GM23338 (cell line): ENCODE data around the gene DCAF4L1. TPM values are rescaled to one million over a fixed set of nuclear protein-coding genes. Genes with fewer than 3 reads are reported as not detected.

Experiments used
- CREB1 ChIP-seq: fragments of 250-450 bp; sonication (Bioruptor Pico); IDR thresholded peaks from 2 replicates; pipeline ENCODE4 v1.5.0; 2020; ENCODE audit warnings: low read depth, mild to moderate bottlenecking, moderate library complexity
- EZH2 ChIP-seq: fragments of 200-600 bp; sonication (generic); IDR thresholded peaks from one replicate; pipeline ENCODE4 v1.8.0; 2017; ENCODE audit warnings: antibody characterized with exemption, mild to moderate bottlenecking, low read depth; ENCODE audit not compliant: unreplicated experiment
- EZH2phosphoT487 ChIP-seq: fragments of 200-600 bp; sonication (generic); IDR thresholded peaks from one replicate; pipeline ENCODE4 v1.8.1; 2018; ENCODE audit warnings: antibody characterized with exemption; ENCODE audit not compliant: unreplicated experiment
- JUNB ChIP-seq: IDR thresholded peaks from one replicate; pipeline ENCODE4 v1.6.1; 2016; ENCODE audit warnings: antibody characterized with exemption; ENCODE audit not compliant: unreplicated experiment
- NANOG ChIP-seq: IDR thresholded peaks from 2 replicates; pipeline ENCODE4 v1.6.1; 2016; ENCODE audit warnings: antibody characterized with exemption, borderline replicate concordance
- POLR2AphosphoS5 ChIP-seq: IDR thresholded peaks from 2 replicates; pipeline ENCODE4 v1.6.1; 2016; ENCODE audit warnings: antibody characterized with exemption, low read depth
- STAT1 ChIP-seq: IDR thresholded peaks from one replicate; pipeline ENCODE4 v1.6.1; 2016; ENCODE audit warnings: antibody characterized with exemption; ENCODE audit not compliant: unreplicated experiment
- polyA plus RNA-seq: library from polyadenylated mRNA; unstranded; fragments of >200 nt; fragmentation: Nextera tagmentation; extraction: Ambion mirVana; gene quantifications from 2 replicates; pipeline ENCODE4 v1.2.1, GENCODE V29; 2016
- total RNA-seq: library from RNA; depleted of rRNA; stranded (reverse); fragments of >200 nt; shearing (Covaris generic); gene quantifications from 2 replicates; pipeline ENCODE4 v1.2.3, GENCODE V29; 2014; rRNA removed
- TF ChIP-seq, protein P1 (sequence below): fragments of 250-450 bp; sonication (Bioruptor Pico); IDR thresholded peaks from 2 replicates; pipeline ENCODE4 v1.5.0; 2020; ENCODE audit warnings: mild to moderate bottlenecking, moderate library complexity
- TF ChIP-seq, protein P2 (sequence below): IDR thresholded peaks from 2 replicates; pipeline ENCODE4 v1.6.1; 2016; ENCODE audit warnings: antibody characterized with exemption
- TF ChIP-seq, protein P3 (sequence below): IDR thresholded peaks from one replicate; pipeline ENCODE4 v1.6.1; 2018; ENCODE audit warnings: antibody characterized with exemption; ENCODE audit not compliant: unreplicated experiment

DCAF4L1 gene
- total and polyA plus RNA-seq, 2 experiments from 2014 or later: 0.55 to 0.63 TPM

DNA sequence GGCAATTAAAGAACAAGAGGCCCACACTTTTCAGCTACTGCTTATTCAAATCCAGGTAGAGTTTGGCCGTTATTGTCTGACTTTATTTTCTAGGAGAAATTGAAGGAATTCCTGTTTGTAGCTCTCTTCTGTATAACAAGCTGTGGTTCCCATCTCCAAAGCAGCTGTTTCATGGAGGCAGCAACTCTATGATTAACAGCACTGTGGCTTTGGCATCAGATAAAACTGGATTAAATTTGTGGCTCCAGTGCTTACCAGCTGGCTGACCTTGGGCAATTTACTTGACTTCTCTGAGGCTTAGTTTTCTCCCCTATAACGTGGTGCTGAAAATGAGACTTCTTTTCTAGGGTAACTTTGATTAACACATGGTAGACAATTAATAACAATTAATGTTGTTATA is 36.9 kb downstream of the DCAF4L1 start (continued):
- TF ChIP-seq, protein P1, sequence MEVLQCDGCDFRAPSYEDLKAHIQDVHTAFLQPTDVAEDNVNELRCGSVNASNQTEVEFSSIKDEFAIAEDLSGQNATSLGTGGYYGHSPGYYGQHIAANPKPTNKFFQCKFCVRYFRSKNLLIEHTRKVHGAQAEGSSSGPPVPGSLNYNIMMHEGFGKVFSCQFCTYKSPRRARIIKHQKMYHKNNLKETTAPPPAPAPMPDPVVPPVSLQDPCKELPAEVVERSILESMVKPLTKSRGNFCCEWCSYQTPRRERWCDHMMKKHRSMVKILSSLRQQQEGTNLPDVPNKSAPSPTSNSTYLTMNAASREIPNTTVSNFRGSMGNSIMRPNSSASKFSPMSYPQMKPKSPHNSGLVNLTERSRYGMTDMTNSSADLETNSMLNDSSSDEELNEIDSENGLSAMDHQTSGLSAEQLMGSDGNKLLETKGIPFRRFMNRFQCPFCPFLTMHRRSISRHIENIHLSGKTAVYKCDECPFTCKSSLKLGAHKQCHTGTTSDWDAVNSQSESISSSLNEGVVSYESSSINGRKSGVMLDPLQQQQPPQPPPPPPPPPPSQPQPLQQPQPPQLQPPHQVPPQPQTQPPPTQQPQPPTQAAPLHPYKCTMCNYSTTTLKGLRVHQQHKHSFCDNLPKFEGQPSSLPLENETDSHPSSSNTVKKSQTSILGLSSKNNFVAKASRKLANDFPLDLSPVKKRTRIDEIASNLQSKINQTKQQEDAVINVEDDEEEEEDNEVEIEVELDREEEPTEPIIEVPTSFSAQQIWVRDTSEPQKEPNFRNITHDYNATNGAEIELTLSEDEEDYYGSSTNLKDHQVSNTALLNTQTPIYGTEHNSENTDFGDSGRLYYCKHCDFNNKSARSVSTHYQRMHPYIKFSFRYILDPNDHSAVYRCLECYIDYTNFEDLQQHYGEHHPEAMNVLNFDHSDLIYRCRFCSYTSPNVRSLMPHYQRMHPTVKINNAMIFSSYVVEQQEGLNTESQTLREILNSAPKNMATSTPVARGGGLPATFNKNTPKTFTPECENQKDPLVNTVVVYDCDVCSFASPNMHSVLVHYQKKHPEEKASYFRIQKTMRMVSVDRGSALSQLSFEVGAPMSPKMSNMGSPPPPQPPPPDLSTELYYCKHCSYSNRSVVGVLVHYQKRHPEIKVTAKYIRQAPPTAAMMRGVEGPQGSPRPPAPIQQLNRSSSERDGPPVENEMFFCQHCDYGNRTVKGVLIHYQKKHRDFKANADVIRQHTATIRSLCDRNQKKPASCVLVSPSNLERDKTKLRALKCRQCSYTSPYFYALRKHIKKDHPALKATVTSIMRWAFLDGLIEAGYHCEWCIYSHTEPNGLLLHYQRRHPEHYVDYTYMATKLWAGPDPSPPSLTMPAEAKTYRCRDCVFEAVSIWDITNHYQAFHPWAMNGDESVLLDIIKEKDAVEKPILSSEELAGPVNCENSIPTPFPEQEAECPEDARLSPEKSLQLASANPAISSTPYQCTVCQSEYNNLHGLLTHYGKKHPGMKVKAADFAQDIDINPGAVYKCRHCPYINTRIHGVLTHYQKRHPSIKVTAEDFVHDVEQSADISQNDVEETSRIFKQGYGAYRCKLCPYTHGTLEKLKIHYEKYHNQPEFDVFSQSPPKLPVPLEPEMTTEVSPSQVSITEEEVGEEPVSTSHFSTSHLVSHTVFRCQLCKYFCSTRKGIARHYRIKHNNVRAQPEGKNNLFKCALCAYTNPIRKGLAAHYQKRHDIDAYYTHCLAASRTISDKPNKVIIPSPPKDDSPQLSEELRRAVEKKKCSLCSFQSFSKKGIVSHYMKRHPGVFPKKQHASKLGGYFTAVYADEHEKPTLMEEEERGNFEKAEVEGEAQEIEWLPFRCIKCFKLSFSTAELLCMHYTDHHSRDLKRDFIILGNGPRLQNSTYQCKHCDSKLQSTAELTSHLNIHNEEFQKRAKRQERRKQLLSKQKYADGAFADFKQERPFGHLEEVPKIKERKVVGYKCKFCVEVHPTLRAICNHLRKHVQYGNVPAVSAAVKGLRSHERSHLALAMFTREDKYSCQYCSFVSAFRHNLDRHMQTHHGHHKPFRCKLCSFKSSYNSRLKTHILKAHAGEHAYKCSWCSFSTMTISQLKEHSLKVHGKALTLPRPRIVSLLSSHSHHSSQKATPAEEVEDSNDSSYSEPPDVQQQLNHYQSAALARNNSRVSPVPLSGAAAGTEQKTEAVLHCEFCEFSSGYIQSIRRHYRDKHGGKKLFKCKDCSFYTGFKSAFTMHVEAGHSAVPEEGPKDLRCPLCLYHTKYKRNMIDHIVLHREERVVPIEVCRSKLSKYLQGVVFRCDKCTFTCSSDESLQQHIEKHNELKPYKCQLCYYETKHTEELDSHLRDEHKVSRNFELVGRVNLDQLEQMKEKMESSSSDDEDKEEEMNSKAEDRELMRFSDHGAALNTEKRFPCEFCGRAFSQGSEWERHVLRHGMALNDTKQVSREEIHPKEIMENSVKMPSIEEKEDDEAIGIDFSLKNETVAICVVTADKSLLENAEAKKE: no peak
- TF ChIP-seq EZH2 (no peak), JUNB (no peak), NANOG (no peak), STAT1 (no peak), CREB1 (CRISPR knock-in tag) (no peak), EZH2phosphoT487 (no peak), POLR2AphosphoS5 (no peak)
- TF ChIP-seq, protein P2, sequence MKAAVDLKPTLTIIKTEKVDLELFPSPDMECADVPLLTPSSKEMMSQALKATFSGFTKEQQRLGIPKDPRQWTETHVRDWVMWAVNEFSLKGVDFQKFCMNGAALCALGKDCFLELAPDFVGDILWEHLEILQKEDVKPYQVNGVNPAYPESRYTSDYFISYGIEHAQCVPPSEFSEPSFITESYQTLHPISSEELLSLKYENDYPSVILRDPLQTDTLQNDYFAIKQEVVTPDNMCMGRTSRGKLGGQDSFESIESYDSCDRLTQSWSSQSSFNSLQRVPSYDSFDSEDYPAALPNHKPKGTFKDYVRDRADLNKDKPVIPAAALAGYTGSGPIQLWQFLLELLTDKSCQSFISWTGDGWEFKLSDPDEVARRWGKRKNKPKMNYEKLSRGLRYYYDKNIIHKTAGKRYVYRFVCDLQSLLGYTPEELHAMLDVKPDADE: no peak
- TF ChIP-seq, protein P3, sequence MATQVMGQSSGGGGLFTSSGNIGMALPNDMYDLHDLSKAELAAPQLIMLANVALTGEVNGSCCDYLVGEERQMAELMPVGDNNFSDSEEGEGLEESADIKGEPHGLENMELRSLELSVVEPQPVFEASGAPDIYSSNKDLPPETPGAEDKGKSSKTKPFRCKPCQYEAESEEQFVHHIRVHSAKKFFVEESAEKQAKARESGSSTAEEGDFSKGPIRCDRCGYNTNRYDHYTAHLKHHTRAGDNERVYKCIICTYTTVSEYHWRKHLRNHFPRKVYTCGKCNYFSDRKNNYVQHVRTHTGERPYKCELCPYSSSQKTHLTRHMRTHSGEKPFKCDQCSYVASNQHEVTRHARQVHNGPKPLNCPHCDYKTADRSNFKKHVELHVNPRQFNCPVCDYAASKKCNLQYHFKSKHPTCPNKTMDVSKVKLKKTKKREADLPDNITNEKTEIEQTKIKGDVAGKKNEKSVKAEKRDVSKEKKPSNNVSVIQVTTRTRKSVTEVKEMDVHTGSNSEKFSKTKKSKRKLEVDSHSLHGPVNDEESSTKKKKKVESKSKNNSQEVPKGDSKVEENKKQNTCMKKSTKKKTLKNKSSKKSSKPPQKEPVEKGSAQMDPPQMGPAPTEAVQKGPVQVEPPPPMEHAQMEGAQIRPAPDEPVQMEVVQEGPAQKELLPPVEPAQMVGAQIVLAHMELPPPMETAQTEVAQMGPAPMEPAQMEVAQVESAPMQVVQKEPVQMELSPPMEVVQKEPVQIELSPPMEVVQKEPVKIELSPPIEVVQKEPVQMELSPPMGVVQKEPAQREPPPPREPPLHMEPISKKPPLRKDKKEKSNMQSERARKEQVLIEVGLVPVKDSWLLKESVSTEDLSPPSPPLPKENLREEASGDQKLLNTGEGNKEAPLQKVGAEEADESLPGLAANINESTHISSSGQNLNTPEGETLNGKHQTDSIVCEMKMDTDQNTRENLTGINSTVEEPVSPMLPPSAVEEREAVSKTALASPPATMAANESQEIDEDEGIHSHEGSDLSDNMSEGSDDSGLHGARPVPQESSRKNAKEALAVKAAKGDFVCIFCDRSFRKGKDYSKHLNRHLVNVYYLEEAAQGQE: no peak

Other genes starting within 250 kb of the DCAF4L1 start
- gene PHOX2B, start 233.0 kb upstream of the DCAF4L1 start, total RNA-seq: not detected in 2 replicates
- gene PHOX2B, start 233.0 kb upstream of the DCAF4L1 start, polyA plus RNA-seq: not detected in 2 replicates
- 117 and 146 TPM in 2 replicates for gene TMEM33, start 46.3 kb upstream of the DCAF4L1 start, total RNA-seq
- 43.5 and 46.2 TPM in 2 replicates for gene TMEM33, start 46.3 kb upstream of the DCAF4L1 start, polyA plus RNA-seq
- 74.6 and 95.4 TPM in 2 replicates for gene SLC30A9, start 8.8 kb downstream of the DCAF4L1 start, total RNA-seq
- 51.9 and 67.3 TPM in 2 replicates for gene SLC30A9, start 8.8 kb downstream of the DCAF4L1 start, polyA plus RNA-seq
- 60.2 and 60.4 TPM in 2 replicates for gene BEND4, start 170.9 kb downstream of the DCAF4L1 start, total RNA-seq
- 13.0 and 13.5 TPM in 2 replicates for gene BEND4, start 170.9 kb downstream of the DCAF4L1 start, polyA plus RNA-seq